SKM-1 (cell line): ENCODE measurements around the gene ROR2.
"Not testable (repeated sequence)": the region's sequence is repeated elsewhere in the genome, so short reads cannot be mapped to it uniquely, and the experiment has no call there.

Experiments
- DNase-seq: peaks from one replicate; lab custom pipeline; 2025; ENCODE audit not compliant: unreplicated experiment; lab: John Stamatoyannopoulos, UW

ROR2 gene

GRCh38 chr9:91655215-91655614 lies 294.8 kb downstream of the ROR2 start:
- no peak for DNase-seq

- no peak for DNase-seq
Observed at GRCh38 chr9:91654527-91654926, 295.5 kb downstream of the ROR2 start.

DNA sequence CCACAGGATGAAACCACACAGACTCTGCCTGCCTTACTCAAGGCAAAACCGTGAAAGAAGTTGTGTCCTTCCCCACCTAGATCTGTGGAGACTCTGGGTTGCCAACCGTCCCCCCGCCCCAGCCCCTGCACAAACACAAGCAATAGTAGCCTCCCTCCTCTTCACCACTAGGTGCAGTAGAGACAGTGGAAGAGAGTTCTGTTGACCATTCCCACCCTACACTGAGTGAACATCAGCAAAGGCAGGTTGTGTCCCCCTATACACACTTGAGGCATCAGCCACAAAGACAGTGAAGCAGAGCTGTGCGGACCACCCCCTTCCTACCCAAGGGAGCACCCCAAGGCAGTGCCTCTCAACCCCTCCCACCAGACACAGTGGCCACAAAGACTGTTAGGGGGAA lies 302.7 kb downstream of the ROR2 start:
- no peak for DNase-seq

DNA sequence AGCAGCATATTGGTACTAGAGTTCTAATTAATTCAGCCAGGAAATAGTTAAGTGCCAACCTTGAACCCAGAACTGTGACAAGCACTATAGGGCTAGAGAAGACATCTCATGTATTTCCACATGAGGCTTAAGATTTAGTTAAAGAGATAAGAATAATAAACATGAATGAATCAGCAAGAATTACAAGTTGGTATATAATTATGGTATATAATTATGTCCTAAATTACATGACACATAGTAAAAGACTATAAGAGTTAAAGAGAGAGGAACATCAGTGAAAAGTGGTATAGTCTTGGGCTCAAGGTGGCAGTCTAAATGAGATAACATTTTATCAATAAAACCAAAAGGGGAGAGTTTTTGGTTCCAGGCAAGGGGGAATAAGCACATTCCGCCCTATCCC lies 303.3 kb downstream of the ROR2 start:
- DNase-seq = no peak

DNA sequence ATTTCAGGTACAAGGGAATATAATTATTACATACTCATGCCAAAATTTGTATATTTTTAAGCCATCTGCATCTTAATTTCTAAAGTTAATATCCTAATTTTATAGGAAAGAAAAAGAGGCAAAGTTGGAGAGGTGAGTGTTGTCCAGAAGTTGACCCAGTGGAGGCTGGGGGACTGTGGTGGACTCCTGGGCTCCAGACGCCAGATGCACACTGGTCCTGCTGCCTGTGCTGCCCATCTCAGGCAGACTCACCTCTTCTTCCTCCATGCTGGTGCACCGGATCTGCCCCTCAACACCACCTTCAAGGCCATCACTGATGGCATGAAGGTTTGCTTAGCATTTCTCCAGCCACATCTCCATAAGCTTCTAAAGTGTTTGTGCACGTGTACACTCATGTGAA lies 305.6 kb downstream of the ROR2 start:
- no peak for DNase-seq

GRCh38 chr9:91643481-91644077 lies 306.4 kb downstream of the ROR2 start:
- DNase-seq = no peak

DNA sequence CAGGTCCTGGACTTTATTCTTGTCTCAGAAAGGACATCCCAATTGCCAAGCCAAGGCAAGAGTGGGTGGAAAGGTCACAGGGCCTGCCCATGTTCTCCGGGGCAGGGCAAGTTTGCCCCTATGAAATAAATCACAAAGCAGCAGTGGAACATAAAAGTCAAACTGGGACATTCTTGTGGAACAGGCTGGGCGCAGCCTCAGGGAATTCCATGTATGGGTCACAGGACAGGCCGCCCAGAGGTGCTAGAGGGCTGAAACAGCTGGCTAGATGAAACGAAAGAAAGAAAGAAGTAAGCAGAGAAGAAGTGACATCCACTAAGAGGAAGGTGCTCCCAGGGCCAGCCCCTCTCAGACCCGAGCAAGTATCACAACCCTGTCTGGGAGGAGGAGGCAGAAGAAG lies 307.3 kb downstream of the ROR2 start:
- no peak for DNase-seq

DNA sequence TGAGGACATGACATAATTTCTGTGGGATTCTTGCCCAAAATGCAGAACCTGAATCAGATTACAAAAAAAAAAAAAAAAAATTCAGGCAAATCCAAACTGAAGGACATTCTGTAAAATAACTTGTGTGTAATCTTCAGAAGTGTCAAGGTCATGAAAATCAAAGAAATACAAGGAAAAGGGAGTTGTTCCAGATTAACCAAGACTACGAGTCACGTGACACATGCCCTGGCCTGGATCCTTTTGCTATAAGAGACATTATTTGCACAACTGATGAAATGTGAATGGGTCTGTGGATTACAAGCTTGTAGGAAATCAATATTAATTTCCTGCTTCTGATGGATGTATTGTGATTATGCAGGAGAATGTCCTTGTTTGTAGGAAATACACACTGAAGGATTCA lies 309.6 kb downstream of the ROR2 start:
- DNase-seq = no peak

DNA sequence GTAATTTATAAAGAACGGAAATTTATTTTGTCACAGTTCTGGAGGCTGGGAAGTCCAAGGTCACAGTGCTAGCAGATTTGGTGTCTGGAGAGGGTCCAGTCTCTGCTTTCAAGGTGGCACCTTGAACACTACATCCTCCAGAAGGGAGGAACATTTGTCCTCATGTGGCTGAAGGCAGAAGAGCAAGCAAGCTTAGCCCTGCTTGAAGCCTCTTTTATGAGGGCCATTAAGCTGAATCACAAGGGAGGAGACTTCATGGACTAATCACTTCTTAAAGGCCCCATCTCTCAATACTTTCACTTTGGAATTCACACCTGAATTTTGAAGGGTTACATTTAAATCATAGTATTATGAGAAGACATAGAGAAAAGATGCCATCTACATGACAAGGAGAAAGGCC lies 311.0 kb downstream of the ROR2 start:
- no peak for DNase-seq

DNA sequence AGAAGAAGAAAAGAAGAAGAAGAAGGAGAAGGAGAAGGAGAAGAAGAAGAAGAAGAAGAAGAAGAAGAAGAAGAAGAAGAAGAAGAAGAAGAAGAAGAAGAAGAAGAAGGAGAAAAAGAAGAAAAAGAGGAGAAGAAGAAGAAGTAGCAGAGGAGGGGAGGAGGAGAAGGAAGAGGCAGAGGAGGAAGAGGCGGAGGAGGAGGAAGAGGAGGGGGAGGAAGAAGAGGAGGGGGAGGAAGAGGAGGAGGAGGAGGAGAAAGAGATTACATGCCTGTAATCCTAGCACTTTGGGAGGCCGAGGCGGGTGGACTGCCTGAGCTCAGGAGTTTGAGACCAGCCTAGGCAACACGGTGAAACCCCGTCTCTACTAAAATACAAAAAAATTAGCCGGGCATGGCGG lies 315.2 kb downstream of the ROR2 start:
- DNase-seq = not testable (repeated sequence)

- no peak for DNase-seq
Observed at GRCh38 chr9:91629718-91630117, 320.3 kb downstream of the ROR2 start.

DNA sequence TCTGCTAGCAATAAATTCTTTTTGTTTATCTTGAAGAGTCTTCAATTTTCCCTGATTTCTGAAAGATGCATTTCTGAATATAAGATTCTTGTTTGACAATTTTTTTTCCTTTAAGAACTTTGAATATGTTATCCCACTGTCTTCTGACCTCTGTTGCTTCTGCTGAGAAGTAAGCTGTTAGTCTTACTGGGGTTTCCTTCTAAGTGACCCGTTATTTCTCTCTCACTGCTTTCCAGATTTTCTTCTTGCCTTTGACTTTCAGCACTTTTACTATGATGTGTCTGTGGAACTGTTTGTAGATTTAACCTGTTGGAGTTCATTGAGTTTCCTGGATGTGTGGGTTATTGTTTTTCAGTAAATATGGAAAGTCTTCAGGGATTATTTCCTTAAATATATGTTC lies 321.1 kb downstream of the ROR2 start:
- no peak for DNase-seq

- no peak for DNase-seq
Observed at GRCh38 chr9:91625331-91625730, 324.7 kb downstream of the ROR2 start.

GRCh38 chr9:91623004-91623403 lies 327.0 kb downstream of the ROR2 start:
- DNase-seq = no peak

- DNase-seq = not testable (repeated sequence)
Observed at GRCh38 chr9:91622121-91622520, 327.9 kb downstream of the ROR2 start.

GRCh38 chr9:91614044-91614443 lies 336.0 kb downstream of the ROR2 start:
- not testable (repeated sequence) for DNase-seq

GRCh38 chr9:91611582-91611981 lies 338.4 kb downstream of the ROR2 start:
- DNase-seq = no peak

- DNase-seq = no peak
Observed at GRCh38 chr9:91606255-91606995, 343.6 kb downstream of the ROR2 start.

DNA sequence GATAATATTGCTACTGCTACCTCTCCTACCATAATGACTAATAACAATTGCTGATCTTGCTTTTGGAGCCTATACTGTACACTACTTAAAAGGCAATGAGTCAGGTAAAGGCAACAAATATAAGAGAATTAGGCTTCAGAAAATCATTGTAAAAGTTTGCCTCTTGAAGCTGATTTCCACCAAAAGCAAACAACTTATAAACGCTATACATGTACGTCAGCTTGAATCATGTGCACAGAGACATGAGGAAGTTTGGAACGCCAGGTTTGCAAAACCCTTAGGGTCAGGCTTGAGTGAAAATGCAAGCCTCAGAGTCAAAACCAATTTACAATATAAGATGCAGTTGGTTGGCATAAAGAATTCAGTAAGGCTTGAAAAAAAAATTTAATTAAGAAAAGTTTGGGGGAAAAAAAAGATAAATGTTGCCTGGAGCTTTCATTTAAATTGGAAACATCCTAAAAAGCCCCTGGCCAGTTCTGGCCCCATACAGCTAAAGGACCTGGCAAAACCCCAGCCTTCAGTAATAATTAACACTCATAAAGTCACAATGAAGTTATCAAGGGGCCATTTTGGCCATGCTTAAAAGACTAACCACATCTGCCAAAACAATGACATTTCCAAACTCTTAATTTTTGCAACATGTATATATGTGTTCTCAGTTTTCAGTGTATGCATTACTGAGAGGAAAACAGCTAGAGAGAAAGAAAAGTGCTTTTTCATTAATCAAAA lies 345.4 kb downstream of the ROR2 start:
- DNase-seq = no peak

GRCh38 chr9:91603932-91604331 lies 346.1 kb downstream of the ROR2 start:
- no peak for DNase-seq

GRCh38 chr9:91599564-91599963 lies 350.5 kb downstream of the ROR2 start:
- no peak for DNase-seq

- DNase-seq = no peak
Observed at GRCh38 chr9:91591627-91592026, 358.4 kb downstream of the ROR2 start.
